Measurements from ENCODE around the gene EYS.

Gene EYS

DNA sequence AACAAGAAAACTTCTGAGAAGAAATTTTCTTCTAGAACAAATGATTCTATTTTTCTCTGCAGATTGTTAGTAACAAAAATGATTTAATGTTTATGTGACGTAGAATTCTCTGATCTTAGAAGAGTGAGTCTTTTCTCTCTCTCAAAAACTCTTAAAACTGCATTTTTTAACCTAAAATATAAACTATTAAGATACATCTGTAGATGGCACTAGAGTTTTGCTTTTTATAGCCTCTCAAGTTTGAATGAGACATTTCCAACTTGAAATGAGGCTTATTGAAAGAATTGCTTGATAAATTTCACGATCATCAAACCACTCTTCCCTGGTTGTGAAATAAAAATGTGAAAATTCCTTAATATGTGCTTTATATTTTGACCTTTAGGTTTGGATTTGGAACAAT is 2017.6 kb downstream of the EYS start:
- no peak for DNase-seq (ENCODE audit: low read depth)
- TF ChIP-seq, protein P1, sequence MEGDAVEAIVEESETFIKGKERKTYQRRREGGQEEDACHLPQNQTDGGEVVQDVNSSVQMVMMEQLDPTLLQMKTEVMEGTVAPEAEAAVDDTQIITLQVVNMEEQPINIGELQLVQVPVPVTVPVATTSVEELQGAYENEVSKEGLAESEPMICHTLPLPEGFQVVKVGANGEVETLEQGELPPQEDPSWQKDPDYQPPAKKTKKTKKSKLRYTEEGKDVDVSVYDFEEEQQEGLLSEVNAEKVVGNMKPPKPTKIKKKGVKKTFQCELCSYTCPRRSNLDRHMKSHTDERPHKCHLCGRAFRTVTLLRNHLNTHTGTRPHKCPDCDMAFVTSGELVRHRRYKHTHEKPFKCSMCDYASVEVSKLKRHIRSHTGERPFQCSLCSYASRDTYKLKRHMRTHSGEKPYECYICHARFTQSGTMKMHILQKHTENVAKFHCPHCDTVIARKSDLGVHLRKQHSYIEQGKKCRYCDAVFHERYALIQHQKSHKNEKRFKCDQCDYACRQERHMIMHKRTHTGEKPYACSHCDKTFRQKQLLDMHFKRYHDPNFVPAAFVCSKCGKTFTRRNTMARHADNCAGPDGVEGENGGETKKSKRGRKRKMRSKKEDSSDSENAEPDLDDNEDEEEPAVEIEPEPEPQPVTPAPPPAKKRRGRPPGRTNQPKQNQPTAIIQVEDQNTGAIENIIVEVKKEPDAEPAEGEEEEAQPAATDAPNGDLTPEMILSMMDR (conservative IDR thresholded peaks at IDR 0.05; ENCODE audit: control insufficient read depth, insufficient read depth, low read depth, low read length), result no peak

DNA sequence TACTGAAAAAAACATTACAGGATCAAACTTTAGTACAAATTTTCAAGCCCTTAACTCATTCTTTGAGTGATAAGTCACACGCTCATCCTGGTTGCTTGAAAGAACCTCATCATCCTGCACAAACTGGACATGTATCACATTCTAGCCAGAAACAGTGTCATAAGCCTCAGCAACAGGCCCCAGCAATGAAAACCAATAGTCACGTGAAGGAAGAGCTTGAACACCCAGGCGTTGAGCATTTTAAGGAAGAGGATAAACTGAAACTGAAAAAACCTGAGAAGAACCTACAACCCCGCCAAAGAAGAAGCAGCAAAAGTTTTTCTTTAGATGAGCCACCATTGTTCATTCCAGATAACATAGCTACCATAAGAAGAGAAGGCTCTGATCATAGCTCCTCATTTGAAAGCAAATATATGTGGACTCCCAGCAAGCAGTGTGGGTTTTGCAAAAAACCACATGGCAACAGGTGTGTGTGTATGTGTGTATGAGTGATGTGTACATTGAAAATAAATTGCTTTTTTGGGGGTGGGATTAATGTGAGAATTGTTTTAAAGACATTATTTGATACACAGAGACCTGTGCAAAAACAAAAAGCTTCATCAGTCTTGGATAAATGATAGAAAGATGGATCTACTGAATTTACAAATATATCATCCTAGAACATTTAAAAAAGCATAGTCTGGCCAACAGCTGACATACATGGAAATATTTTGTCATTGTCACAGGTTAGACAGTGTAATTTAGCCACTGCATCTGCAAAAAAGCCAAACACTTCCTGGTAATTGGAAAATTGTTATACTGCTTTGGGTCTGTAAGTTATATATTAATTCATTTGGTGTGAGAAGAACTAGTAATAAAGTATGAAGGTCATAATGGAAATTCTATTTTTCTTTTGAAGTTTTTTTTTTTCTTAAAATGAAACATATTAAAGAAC is 2021.3 kb downstream of the EYS start:
- TF ChIP-seq, protein P1 (conservative IDR thresholded peaks at IDR 0.05; ENCODE audit: control insufficient read depth, insufficient read depth, low read depth, low read length), result no peak
- DNase-seq (ENCODE audit: low read depth), result no peak
- H3K4me3 ChIP-seq (ENCODE audit: control insufficient read depth, low read depth, low read length), result no peak overlapping the region

More for the DNA sequence above, 2017.6 kb downstream of the EYS start:
- no peak overlapping the region for H3K4me3 ChIP-seq (ENCODE audit: control insufficient read depth, low read depth, low read length)

DNA sequence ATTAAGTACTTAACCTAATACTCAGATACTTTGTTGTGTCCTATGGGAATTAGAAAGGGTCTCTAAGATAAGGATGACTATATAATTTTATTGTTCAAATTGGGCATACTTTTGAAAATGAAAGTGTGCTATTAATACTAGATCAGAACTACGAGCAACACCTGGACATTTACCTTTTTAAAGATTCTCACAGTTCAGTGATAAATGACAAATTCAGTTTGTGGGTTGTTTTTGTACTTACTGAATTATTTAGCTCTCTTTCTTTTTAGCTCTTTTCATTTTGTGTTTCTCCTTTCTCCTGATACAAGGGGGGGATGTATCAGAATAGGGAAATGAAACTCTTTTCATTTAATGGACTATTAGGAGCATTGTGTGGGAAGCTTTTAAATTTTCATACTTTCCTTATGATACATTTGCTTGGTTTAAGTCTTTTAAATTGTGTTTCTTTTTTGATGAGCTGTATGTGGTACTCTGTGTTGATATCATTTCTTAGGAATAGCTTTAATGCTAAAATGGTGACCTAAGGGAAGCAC is 2023.9 kb downstream of the EYS start:
- H3K4me3 ChIP-seq (ENCODE audit: control insufficient read depth, low read depth, low read length), result no peak overlapping the region
- DNase-seq (ENCODE audit: low read depth), result no peak
- TF ChIP-seq, protein P1 (conservative IDR thresholded peaks at IDR 0.05; ENCODE audit: control insufficient read depth, insufficient read depth, low read depth, low read length), result no peak

DNA sequence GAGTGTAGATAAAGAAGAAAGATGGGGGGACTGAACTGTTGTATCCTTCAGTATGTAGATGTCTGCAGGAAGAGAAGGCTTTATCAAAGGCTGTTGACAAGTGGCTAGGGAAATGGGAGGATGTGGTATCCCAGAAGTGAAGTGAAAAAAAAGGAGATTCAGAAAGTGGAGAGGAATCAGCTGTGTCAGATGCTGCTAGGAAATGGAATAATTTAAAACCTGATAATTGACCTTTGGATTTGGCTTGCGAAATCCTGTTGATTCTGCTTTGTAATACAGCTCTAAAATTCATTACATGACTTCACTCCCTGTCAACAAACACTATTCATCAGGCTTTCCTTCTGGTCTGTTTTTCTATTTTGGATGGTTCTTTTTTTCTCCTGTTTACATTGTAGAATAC is 2029.7 kb downstream of the EYS start:
- H3K4me3 ChIP-seq (ENCODE audit: control insufficient read depth, low read depth, low read length), result no peak overlapping the region
- TF ChIP-seq, protein P1 (conservative IDR thresholded peaks at IDR 0.05; ENCODE audit: control insufficient read depth, insufficient read depth, low read depth, low read length), result no peak
- peak; percentile 75 for DNase-seq (ENCODE audit: low read depth)

DNA sequence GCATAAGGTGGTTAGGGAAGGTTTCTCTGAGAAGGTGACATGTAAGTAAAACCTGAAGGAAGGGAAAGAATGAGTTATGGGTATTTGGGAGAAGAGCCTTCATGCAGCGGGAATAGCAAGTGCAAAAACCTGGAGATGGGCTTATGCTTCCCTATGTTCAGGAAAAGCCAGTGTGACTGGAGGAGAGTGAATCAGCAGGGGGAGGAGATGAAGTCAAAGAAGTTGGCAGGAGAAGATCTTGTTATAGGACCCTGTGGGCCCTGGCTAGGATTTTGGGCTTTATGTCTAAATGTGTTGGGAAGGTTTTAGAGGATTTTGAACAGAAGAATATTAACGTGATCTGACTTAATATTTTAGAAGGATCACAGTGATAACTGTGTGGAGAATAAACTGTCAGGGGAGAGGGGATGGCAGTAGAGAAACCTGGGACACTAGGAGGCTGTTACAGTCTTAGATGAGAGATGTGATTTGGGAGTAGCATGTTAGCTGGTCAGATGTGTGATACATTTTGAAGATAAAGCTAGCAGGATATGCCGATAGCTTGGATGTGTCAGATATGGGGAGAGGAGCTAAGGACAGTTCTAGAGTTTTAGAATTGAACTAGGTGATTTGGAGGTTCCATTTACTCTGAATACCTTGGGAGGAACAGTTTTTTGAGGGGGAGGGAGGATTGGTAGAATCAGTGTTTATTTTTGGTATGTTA is 2030.5 kb downstream of the EYS start:
- no peak overlapping the region for H3K4me3 ChIP-seq (ENCODE audit: control insufficient read depth, low read depth, low read length)
- TF ChIP-seq, protein P1 (conservative IDR thresholded peaks at IDR 0.05; ENCODE audit: control insufficient read depth, insufficient read depth, low read depth, low read length), result no peak
- peak; percentile 45 for DNase-seq (ENCODE audit: low read depth)

DNA sequence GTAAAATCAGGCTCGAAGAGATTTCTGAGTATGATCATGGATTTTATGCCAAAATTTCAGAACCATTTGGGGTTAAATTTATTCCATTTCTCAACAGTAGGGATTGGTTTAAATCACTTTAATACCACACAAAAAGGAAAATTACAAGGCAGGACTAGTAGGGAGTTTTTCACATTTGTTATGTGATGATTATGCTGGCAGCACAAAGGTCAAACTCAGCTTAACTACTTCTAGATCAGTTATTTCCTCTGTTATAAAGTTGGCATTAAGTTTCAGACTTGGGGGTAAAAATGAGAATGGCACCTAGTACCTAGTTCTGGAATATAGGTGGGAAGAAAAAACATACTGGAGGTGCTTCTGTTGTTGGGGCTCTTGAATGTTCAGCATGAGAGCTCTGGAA is 2031.9 kb downstream of the EYS start:
- H3K4me3 ChIP-seq (ENCODE audit: control insufficient read depth, low read depth, low read length), result no peak overlapping the region
- no peak for DNase-seq (ENCODE audit: low read depth)
- TF ChIP-seq, protein P1 (conservative IDR thresholded peaks at IDR 0.05; ENCODE audit: control insufficient read depth, insufficient read depth, low read depth, low read length), result no peak

All from fibroblast of mammary gland (primary cell).